Measurements from ENCODE around the gene RPL36AL.
"Not testable (repeated sequence)": the region's sequence is repeated elsewhere in the genome, so short reads cannot be mapped to it uniquely, and the experiment has no call there.

The RPL36AL gene

GRCh38 chr14:49619273-49619672, 1.2 kb downstream of the RPL36AL start:
- DNase-seq = not testable (repeated sequence)

GRCh38 chr14:49617852-49618519, 2.4 kb downstream of the RPL36AL start:
- DNase-seq = no peak

- no peak for DNase-seq
Measured at GRCh38 chr14:49615776-49616175, 4.7 kb downstream of the RPL36AL start.

- no peak for DNase-seq
Measured at GRCh38 chr14:49614196-49614595, 6.2 kb downstream of the RPL36AL start.

- DNase-seq = no peak
Measured at GRCh38 chr14:49612671-49613070, 7.8 kb downstream of the RPL36AL start.

GRCh38 chr14:49612251-49612650, 8.2 kb downstream of the RPL36AL start:
- no peak for DNase-seq

GRCh38 chr14:49607583-49607982, 12.8 kb downstream of the RPL36AL start:
- no peak for DNase-seq

- peak; percentile 89 for DNase-seq
Measured at GRCh38 chr14:49598485-49599300, 21.7 kb downstream of the RPL36AL start, which contains the start of gene LRR1. Gene LRR1, plus strand, starts transcription at chr14:49598940. Its CDS starts 81 bp downstream, at chr14:49599021.

GRCh38 chr14:49598189-49598484, 22.3 kb downstream of the RPL36AL start:
- no peak for DNase-seq

GRCh38 chr14:49594347-49595091, 25.9 kb downstream of the RPL36AL start:
- no peak for DNase-seq

GRCh38 chr14:49593016-49593415, 27.4 kb downstream of the RPL36AL start:
- DNase-seq = no peak

GRCh38 chr14:49589387-49589786, 31.0 kb downstream of the RPL36AL start:
- no peak for DNase-seq

GRCh38 chr14:49586673-49587460, 33.6 kb downstream of the RPL36AL start:
- no peak for DNase-seq

- DNase-seq = peak; percentile 100
Measured at GRCh38 chr14:49585803-49586672, 34.4 kb downstream of the RPL36AL start, which contains the start of gene RPS29. Gene RPS29, minus strand, starts transcription at chr14:49586380. Its CDS starts 34 bp downstream, at chr14:49586346.

- DNase-seq = peak; percentile 44
Measured at GRCh38 chr14:49584981-49585640, 35.3 kb downstream of the RPL36AL start.

GRCh38 chr14:49584058-49584457, 36.4 kb downstream of the RPL36AL start:
- no peak for DNase-seq

GRCh38 chr14:49583629-49584028, 36.8 kb downstream of the RPL36AL start:
- DNase-seq = no peak

GRCh38 chr14:49582113-49582977, 38.1 kb downstream of the RPL36AL start:
- no peak for DNase-seq

- DNase-seq = no peak
Measured at GRCh38 chr14:49581209-49582112, 39.0 kb downstream of the RPL36AL start.

Data from activated CD4-positive, CD25-positive, alpha-beta regulatory T cell treated with anti-CD3 and anti-CD28 coated beads, Interleukin-2, amount 50 U/mL, for 72 hours (primary cell).